Psoas muscle (tissue), 8 donors: ENCODE measurements around the gene KCNC3. TPM values are rescaled to one million over a fixed set of nuclear protein-coding genes. Genes with fewer than 3 reads are reported as not detected.

Source experiments
- ATAC-seq, 4 donors: fragments of 200-7000 bp; cut with Tn5 transposase; one replicate each; pipeline ENCODE4 v1.9.1; 2020; ENCODE audit warnings: moderate library complexity in 3 of 4, mild to moderate bottlenecking in 2 of 4
- DNase-seq, 2 donors: peaks; one replicate each; pipeline ENCODE4 v3.0.0-alpha.2; 2020
- H3K27ac ChIP-seq: fragments of 200-600 bp; one replicate; pipeline ENCODE4 v1.8.0; 2022
- H3K27me3 ChIP-seq, 3 donors: fragments of 200-600 bp in 1 of 3; one replicate each; pipeline versions ENCODE4 v1.6.1 to v1.8.0; 2013 to 2022; ENCODE audit warnings: low read length in 2 of 3, mild to moderate bottlenecking in 2 of 3, moderate library complexity in 1 of 3; ENCODE audit not compliant: insufficient read depth in 3 of 3
- H3K36me3 ChIP-seq, 2 donors: fragments of 200-600 bp in 1 of 2; one replicate each; pipeline versions ENCODE4 v1.6.1 to v1.8.0; 2013 to 2022; ENCODE audit warnings: low read depth in 1 of 2, mild to moderate bottlenecking in 1 of 2, moderate library complexity in 1 of 2; ENCODE audit not compliant: insufficient read depth in 1 of 2
- H3K4me1 ChIP-seq: fragments of 200-600 bp; one replicate; pipeline ENCODE4 v1.8.0; 2022
- H3K4me3 ChIP-seq: fragments of 200-600 bp; one replicate; pipeline ENCODE4 v1.8.0; 2022; ENCODE audit warnings: mild to moderate bottlenecking
- H3K9me3 ChIP-seq: fragments of 200-600 bp; one replicate; pipeline ENCODE4 v1.8.0; 2022
- CTCF ChIP-seq: fragments of 200-600 bp; IDR thresholded peaks from one replicate; pipeline ENCODE4 v1.8.0; 2022; ENCODE audit warnings: antibody characterized with exemption
- WGBS, 3 donors: extraction: QIAGEN DNeasy Blood & Tissue Kit; methylation state at CpG; one replicate each; pipeline versions ENCODE4 v1.1.6 to v1.1.7; 2013; 5-methylcytosine and 5-hydroxymethylcytosine counted together
- intact Hi-C, 2 donors: fragments of 100-400 bp; cut with DNase I; formaldehyde crosslinking; loops; one replicate each; pipeline versions ENCODE4 v1.11.0 to v1.14.2; 2022
- polyA plus RNA-seq, 3 donors: library from polyadenylated mRNA; stranded (reverse); fragments of 200-250 nt; gene quantifications; one replicate each; pipeline ENCODE4 v1.2.3, GENCODE V29; 2013
- total RNA-seq, 4 donors: library from RNA; stranded (reverse); fragmentation: NEBNext Ultra II Directional in 2 of 4; extraction: Animal tissue kit (Norgen Biotek cat#: 25700) in 2 of 4; gene quantifications; one replicate each; pipeline versions ENCODE4 v1.2.1 to v1.2.4, GENCODE V29; 2021 to 2023
- donor health status: healthy with polysubstance abuse.
- donor health status: DM: no; HTN: no; CAD: no; lungs with moderate emphysema.
- donor health status: Bipolar disorder and iron deficiency.
- donor health status: healthy.
- donor health status: DM: yes; HTN: yes; CAD: no.
- donor health status: DM: no; HTN: no; CAD: no.
- donor health status: DM: no; HTN: no; CAD: no.
- donor health status: DM: yes; HTN: yes; CAD: no.

KCNC3 gene
- total and polyA plus RNA-seq, 7 donors, result 0.10 to 2.4 (median 1.0) TPM

GRCh38 chr19:50269653-50270052 is 59.5 kb downstream of the KCNC3 start:
- DNase-seq (no peak), ATAC-seq (no peak)
- Histone ChIP-seq H3K27me3 (no peaks in the 10 kb centered on the region), H3K4me1 (no peaks in the 10 kb centered on the region), H3K27ac (no peak overlapping the region), H3K4me3 (no peak overlapping the region), H3K36me3 (peaks cover 0 to 87% of the 10 kb centered on the region in 2 donors), H3K9me3 (no peaks in the 10 kb centered on the region)
- 66 to 71% (median 66%) methylated on average over 2 of the region's 2 CpGs for WGBS, 3 donors
- TF ChIP-seq CTCF, result no peak
- intact Hi-C loops, result no loop called here

- no peak for DNase-seq
- intact Hi-C loops, result no loop called here
- no peak overlapping the region for H3K27ac ChIP-seq
- no peaks in the 10 kb centered on the region for H3K27me3 ChIP-seq
- H3K4me1 ChIP-seq, result no peaks in the 10 kb centered on the region
- ATAC-seq, result no peak
- peaks cover 0 to 87% of the 10 kb centered on the region in 2 donors for H3K36me3 ChIP-seq
- WGBS, 3 donors, result 95 to 99% (median 97%) methylated on average over 5 of the region's 5 CpGs
- no peaks in the 10 kb centered on the region for H3K9me3 ChIP-seq
- H3K4me3 ChIP-seq, result no peak overlapping the region
- TF ChIP-seq CTCF, result no peak
Observed at GRCh38 chr19:50268501-50268900, 60.7 kb downstream of the KCNC3 start.

GRCh38 chr19:50268041-50268440 is 61.1 kb downstream of the KCNC3 start:
- no peak for DNase-seq
- ATAC-seq, result no peak
- no peak for TF ChIP-seq CTCF
- no peak overlapping the region for H3K4me3 ChIP-seq
- H3K27ac ChIP-seq, result no peak overlapping the region
- 85 to 88% (median 86%) methylated on average over 13 of the region's 13 CpGs for WGBS, 3 donors
- intact Hi-C loops, result no loop called here
- H3K9me3 ChIP-seq, result no peaks in the 10 kb centered on the region
- no peaks in the 10 kb centered on the region for H3K4me1 ChIP-seq
- no peaks in the 10 kb centered on the region for H3K27me3 ChIP-seq
- peaks cover 0 to 88% of the 10 kb centered on the region in 2 donors for H3K36me3 ChIP-seq

GRCh38 chr19:50266896-50267295 is 62.3 kb downstream of the KCNC3 start:
- DNase-seq, result no peak
- Histone ChIP-seq H3K4me3 (no peak overlapping the region), H3K27ac (no peak overlapping the region), H3K27me3 (no peaks in the 10 kb centered on the region), H3K36me3 (peaks cover 0 to 88% of the 10 kb centered on the region in 2 donors), H3K4me1 (no peaks in the 10 kb centered on the region), H3K9me3 (no peaks in the 10 kb centered on the region)
- intact Hi-C loops, result no loop called here
- peak in 2 of 4 donors; percentile 22 to 23 for ATAC-seq
- TF ChIP-seq CTCF, result no peak
- WGBS, 3 donors, result 47 to 56% (median 48%) methylated on average over 16 to 20 of the region's 20 CpGs

GRCh38 chr19:50266041-50266440 is 63.1 kb downstream of the KCNC3 start:
- no peak for TF ChIP-seq CTCF
- 85 to 91% (median 90%) methylated on average over 8 of the region's 8 CpGs for WGBS, 3 donors

More at GRCh38 chr19:50266041-50266440, 63.1 kb downstream of the KCNC3 start:
- Histone ChIP-seq H3K36me3 (peaks cover 0 to 85% of the 10 kb centered on the region in 2 donors), H3K4me1 (no peaks in the 10 kb centered on the region), H3K4me3 (no peak overlapping the region), H3K27ac (no peak overlapping the region), H3K9me3 (no peaks in the 10 kb centered on the region), H3K27me3 (no peaks in the 10 kb centered on the region)
- DNase-seq (no peak), ATAC-seq (no peak)
- intact Hi-C loops, result no loop called here
